Left ventricle myocardium inferior (tissue), 1 donor: Measurements from ENCODE around the gene DNM3. TPM values are rescaled to one million over a fixed set of nuclear protein-coding genes. Genes with fewer than 3 reads are reported as not detected.

ENCODE experiments used
- DNase-seq: peaks from one replicate; pipeline ENCODE4 v3.0.0-alpha.2; 2020
- H3K27ac ChIP-seq: fragments of 200-600 bp; replicated peaks from 2 replicates; pipeline ENCODE4 v1.8.0; 2021
- H3K27me3 ChIP-seq: fragments of 200-600 bp; 2 replicates; pipeline ENCODE4 v1.8.0; 2021; ENCODE audit warnings: low read depth
- H3K36me3 ChIP-seq: fragments of 200-600 bp; 2 replicates; pipeline ENCODE4 v1.8.0; 2021
- H3K4me1 ChIP-seq: fragments of 200-600 bp; 2 replicates; pipeline ENCODE4 v1.8.0; 2021
- H3K4me3 ChIP-seq: fragments of 200-600 bp; 2 replicates; pipeline ENCODE4 v1.8.0; 2021; ENCODE audit warnings: mild to moderate bottlenecking, moderate library complexity
- H3K9me3 ChIP-seq: fragments of 200-600 bp; replicated peaks from 2 replicates; pipeline ENCODE4 v1.8.0; 2021
- CTCF ChIP-seq: fragments of 200-600 bp; IDR thresholded peaks from 2 replicates; pipeline ENCODE4 v1.8.0; 2021; ENCODE audit warnings: antibody characterized with exemption, mild to moderate bottlenecking, borderline replicate concordance
- intact Hi-C: fragments of 100-400 bp; cut with micrococcal nuclease; formaldehyde crosslinking; loops from one replicate; pipeline ENCODE4 v1.11.0; 2022
- total RNA-seq: library from RNA; stranded (reverse); fragmentation: NEBNext Ultra II Directional; extraction: Animal tissue kit (Norgen Biotek cat#: 25700); gene quantifications from one replicate; pipeline ENCODE4 v1.2.1, GENCODE V29; 2021
- donor health status: DM: no; HTN: yes; CAD: no; lungs with severe emphysema.

The DNM3 gene
- total RNA-seq, 1 donor from 2014 or later: 1.2 TPM

GRCh38 chr1:172212124-172212523 is 370.8 kb downstream of the DNM3 start:
- intact Hi-C loops: no loop called here

DNA sequence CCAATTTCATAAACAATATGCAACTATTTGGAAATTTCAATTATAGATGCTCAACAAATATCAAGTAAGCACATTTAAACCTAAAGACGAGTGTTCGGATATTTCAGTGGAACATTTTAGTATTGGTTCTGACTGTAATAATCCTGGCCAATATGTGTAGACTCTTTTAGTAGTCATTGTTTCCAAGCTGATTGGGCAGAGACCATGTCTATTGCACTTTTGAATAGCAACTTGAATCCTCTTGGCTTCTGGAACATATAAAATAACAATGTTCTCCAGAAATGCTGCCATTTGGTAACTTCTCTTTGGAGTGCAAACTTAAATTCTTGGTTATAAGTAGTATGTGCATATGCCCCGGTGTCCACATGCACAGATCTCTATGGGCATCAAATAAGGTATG is 373.7 kb downstream of the DNM3 start:
- H3K36me3 ChIP-seq: no peaks in the 10 kb centered on the region
- intact Hi-C loops: no loop called here
- no peaks in the 10 kb centered on the region for H3K27me3 ChIP-seq
- no peak overlapping the region for H3K4me3 ChIP-seq
- no peak overlapping the region for H3K27ac ChIP-seq
- TF ChIP-seq CTCF: no peak
- no peak for DNase-seq
- no peaks in the 10 kb centered on the region for H3K4me1 ChIP-seq
- H3K9me3 ChIP-seq: no peaks in the 10 kb centered on the region

More at GRCh38 chr1:172212124-172212523, 370.8 kb downstream of the DNM3 start:
- no peaks in the 10 kb centered on the region for H3K27me3 ChIP-seq
- no peaks in the 10 kb centered on the region for H3K36me3 ChIP-seq
- no peak for DNase-seq
- no peak overlapping the region for H3K27ac ChIP-seq
- H3K4me1 ChIP-seq: no peaks in the 10 kb centered on the region
- H3K4me3 ChIP-seq: no peak overlapping the region
- H3K9me3 ChIP-seq: no peaks in the 10 kb centered on the region
- TF ChIP-seq CTCF: no peak

DNA sequence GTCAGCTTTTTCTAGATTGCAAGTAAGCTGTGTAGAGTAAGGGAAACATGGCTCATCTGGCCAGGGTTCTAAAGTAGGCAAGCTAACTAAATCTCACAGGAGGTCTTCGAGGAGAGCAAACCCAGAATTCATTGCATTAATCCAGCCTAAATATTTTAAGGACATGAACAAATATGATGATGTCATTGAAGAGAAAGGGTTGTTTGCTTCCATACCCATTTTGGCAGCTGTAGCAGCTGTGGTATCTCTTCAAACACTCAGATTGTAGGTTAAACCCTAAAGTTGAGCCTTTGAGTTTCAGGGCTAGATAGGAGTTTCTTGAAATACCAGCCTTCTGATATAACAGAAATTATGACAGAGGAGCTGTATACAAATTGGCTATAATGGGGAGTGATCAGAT is 378.7 kb downstream of the DNM3 start:
- no peaks in the 10 kb centered on the region for H3K4me1 ChIP-seq
- intact Hi-C loops: no loop called here
- H3K4me3 ChIP-seq: no peak overlapping the region
- H3K27ac ChIP-seq: no peak overlapping the region
- DNase-seq: no peak
- H3K36me3 ChIP-seq: no peaks in the 10 kb centered on the region
- no peak for TF ChIP-seq CTCF
- H3K9me3 ChIP-seq: no peaks in the 10 kb centered on the region
- no peaks in the 10 kb centered on the region for H3K27me3 ChIP-seq

GRCh38 chr1:172220376-172220775 is 379.1 kb downstream of the DNM3 start:
- no peak for TF ChIP-seq CTCF
- DNase-seq: no peak
- Histone ChIP-seq H3K4me3 (no peak overlapping the region), H3K27me3 (no peaks in the 10 kb centered on the region), H3K4me1 (no peaks in the 10 kb centered on the region), H3K9me3 (no peaks in the 10 kb centered on the region), H3K36me3 (no peaks in the 10 kb centered on the region), H3K27ac (no peak overlapping the region)
- intact Hi-C loops: no loop called here

GRCh38 chr1:172221436-172221835 is 380.1 kb downstream of the DNM3 start:
- intact Hi-C loops: no loop called here
- Histone ChIP-seq H3K27me3 (no peaks in the 10 kb centered on the region), H3K9me3 (no peaks in the 10 kb centered on the region), H3K4me1 (no peaks in the 10 kb centered on the region), H3K36me3 (no peaks in the 10 kb centered on the region), H3K4me3 (no peak overlapping the region), H3K27ac (no peak overlapping the region)
- no peak for DNase-seq
- no peak for TF ChIP-seq CTCF

DNA sequence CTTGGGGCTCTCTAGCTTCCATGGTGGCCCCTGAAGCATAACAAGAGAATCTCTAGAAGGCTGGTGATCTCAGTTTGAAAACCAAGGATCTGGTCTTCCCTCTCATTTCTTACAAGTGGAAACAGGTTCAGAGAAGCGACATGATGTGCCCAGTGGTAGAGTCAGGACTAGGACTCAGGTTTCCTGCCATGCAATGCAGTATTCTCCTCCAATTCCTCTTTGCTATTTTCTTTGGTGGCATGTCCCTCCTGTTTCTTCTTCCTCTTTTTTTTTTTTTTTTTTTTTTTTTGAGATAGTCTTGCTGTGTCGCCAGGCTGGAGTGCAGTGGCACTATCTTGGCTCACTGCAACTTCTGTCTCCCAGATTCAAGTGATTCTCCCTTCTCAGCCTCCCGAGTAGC is 383.6 kb downstream of the DNM3 start:
- Histone ChIP-seq H3K36me3 (no peaks in the 10 kb centered on the region), H3K4me3 (no peak overlapping the region), H3K9me3 (no peaks in the 10 kb centered on the region), H3K4me1 (no peaks in the 10 kb centered on the region), H3K27ac (no peak overlapping the region), H3K27me3 (no peaks in the 10 kb centered on the region)
- no peak for DNase-seq
- no peak for TF ChIP-seq CTCF
- intact Hi-C loops: no loop called here
